Measurements from ENCODE around the gene ORC4.

The ORC4 gene

DNA sequence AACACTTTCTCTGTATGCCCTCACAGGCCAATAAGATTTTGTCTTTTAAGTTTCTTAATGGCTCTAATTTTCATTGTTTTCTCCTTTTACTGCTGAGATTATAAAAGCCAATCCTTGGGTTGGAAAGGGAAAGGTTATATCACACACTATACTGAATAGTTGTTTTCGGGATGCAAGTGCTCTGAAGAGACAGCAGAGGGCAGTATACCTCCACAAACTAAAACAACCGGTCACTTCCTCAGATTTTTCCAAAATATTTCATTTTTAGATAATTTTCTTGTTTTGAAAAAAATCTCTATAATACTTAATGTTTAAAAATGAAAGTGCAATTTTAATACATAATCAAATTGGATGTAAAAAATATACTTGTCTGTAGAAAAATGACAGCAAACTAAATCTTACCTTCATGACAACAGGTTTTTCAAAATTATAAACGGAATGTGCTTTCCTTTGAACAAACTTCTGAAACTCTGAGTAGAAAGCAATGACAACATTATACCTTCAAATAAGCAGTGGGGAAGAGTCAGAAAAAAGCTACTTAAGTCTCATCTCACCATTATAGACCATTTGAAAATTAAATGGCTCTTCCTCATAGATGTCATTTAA lies 82.7 kb downstream of the ORC4 start:
- in situ Hi-C loops (cut with MboI; ENCODE audit: low sequenced_read_pairs), result loop anchor here (25.0 kb wide), 1 partner anchor 1049 kb away; no protein-coding TSS in a partner anchor

DNA sequence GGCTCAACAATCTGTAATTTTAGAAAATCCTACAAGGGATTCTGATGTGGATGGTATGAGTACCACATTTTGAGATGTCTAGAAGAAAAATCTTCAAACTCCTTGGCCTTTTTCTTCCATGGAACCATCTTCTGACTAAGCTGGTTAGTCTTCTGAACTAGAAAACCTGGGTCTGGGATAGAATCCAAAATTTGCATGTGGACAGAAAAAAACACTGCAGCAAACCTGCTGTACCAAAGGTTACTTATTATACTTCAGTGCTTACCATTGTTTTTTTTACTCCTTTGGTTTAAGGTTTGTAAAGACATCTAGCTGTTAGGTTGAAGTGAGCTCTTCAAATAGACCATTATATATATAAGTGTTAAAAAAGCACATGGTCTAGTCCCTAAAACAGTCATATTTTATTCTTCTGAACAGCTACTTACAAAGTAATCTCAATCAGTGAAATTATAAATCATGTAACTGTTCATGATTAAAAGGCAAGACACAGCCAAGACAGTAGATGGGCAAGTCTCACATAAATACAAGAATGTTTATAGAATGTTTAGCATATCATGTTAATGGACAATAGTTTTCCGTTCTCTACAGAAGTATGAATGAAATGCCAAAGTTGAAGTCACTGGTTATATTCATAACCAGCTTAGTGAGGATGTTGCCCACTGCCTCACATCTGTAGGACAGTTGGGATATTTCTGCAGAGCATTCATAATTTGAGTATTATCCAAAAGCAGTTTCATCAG lies 85.5 kb downstream of the ORC4 start:
- in situ Hi-C loops (cut with MboI; ENCODE audit: low sequenced_read_pairs), result loop anchor here (25.0 kb wide), 1 partner anchor 1052 kb away; no protein-coding TSS in a partner anchor

GRCh38 chr2:147933931-147934330 lies 86.6 kb downstream of the ORC4 start:
- in situ Hi-C loops (cut with MboI; ENCODE audit: low sequenced_read_pairs), result loop anchor here (25.0 kb wide), 1 partner anchor 1053 kb away; no protein-coding TSS in a partner anchor

GRCh38 chr2:147927053-147927588 lies 93.4 kb downstream of the ORC4 start:
- in situ Hi-C loops (cut with MboI; ENCODE audit: low sequenced_read_pairs), result loop anchor here (25.0 kb wide), 1 partner anchor 1060 kb away; no protein-coding TSS in a partner anchor

DNA sequence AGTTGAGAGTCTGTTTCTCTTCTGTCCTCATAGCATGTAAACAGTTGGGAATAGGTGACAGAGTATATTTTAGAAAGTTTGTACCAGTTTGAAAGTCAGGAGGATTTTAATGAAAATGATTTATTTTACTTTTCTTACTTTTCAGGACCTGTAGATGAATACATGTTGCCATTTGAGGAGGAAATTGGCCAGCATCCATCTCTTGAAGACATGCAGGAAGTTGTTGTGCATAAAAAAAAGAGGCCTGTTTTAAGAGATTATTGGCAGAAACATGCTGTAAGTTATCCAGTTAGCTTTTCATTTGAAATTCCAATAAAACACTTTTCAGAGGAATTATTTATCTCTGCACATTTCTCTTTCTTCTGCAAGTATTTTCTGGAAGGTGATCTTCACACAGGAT lies 94.7 kb downstream of the ORC4 start:
- in situ Hi-C loops (cut with MboI; ENCODE audit: low sequenced_read_pairs), result loop anchor here (25.0 kb wide), 1 partner anchor 1061 kb away; no protein-coding TSS in a partner anchor

DNA sequence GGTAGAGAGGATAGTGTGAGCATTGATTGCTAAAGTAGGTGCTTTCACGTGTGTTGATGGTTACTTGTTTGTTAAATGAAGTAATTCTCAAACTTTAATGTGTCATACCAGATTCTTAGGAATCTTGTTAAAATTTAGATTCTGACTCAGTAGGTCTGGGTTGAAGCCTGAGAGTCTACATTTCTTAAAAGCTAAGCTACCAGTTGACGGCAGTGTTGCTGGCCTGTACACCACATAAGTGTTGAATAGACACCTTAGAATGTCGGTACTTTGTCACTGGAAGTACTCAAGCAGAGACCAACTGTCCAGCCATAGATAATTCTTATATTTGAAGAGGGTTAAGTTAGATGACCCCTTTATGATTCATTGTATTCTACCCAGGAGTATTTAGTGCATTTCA lies 95.9 kb downstream of the ORC4 start:
- in situ Hi-C loops (cut with MboI; ENCODE audit: low sequenced_read_pairs), result loop anchor here (25.0 kb wide), 3 partner anchors 862 to 1187 kb away; no protein-coding TSS in a partner anchor

DNA sequence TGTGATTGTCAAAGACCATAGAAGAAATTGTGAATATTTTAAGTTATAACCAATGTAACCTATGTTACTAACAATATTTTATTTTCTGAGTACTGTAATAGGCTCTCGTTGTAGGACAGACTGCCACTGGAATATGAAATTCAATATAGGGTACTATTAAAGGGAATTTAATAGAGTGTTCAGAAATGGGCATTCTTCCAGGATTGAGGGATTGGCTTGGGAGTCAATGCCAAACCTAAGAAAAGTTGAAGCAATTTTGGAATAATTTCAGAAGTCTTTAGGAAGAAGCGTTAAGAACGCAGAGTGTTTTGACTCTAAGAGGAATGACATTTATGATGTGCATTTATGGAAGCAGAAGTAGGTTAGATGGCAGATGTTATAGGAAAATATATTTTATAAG lies 96.7 kb downstream of the ORC4 start:
- in situ Hi-C loops (cut with MboI; ENCODE audit: low sequenced_read_pairs), result loop anchor here (25.0 kb wide), 2 partner anchors 862 to 1187 kb away; no protein-coding TSS in a partner anchor

GRCh38 chr2:147917161-147917560 lies 103.4 kb downstream of the ORC4 start:
- in situ Hi-C loops (cut with MboI; ENCODE audit: low sequenced_read_pairs), result loop anchor here (25.0 kb wide), 2 partner anchors 855 to 1180 kb away; no protein-coding TSS in a partner anchor

DNA sequence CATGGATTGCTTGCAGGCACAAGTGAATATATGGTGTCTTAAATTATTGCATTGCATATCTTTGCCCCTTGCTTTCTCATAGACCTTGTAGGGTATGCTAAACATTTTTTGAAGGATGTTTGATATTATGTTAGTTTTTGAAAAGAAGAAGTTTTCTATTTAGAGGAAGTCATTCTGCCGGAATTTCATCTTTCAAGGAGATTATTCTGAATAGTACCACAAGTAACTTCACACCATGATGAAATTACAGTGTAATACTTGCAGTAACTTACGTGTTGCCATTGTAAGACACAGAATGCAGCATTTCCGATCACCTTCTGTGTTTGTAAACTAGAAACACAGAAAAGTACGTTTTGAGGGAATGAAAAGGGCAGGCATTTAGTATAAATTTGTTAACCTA lies 103.8 kb downstream of the ORC4 start:
- in situ Hi-C loops (cut with MboI; ENCODE audit: low sequenced_read_pairs), result loop anchor here (25.0 kb wide), 2 partner anchors 854 to 1179 kb away; no protein-coding TSS in a partner anchor

- in situ Hi-C loops (cut with MboI; ENCODE audit: low sequenced_read_pairs), result loop anchor here (25.0 kb wide), 2 partner anchors 854 to 1179 kb away; no protein-coding TSS in a partner anchor
Measured at GRCh38 chr2:147916067-147916466, 104.5 kb downstream of the ORC4 start.

- in situ Hi-C loops (cut with MboI; ENCODE audit: low sequenced_read_pairs), result loop anchor here (25.0 kb wide), 2 partner anchors 852 to 1177 kb away; no protein-coding TSS in a partner anchor
Measured at GRCh38 chr2:147913701-147914480, 106.6 kb downstream of the ORC4 start.

GRCh38 chr2:147910990-147911473 lies 109.5 kb downstream of the ORC4 start:
- in situ Hi-C loops (cut with MboI; ENCODE audit: low sequenced_read_pairs), result loop anchor here (25.0 kb wide), 2 partner anchors 849 to 1174 kb away; no protein-coding TSS in a partner anchor

GRCh38 chr2:147909178-147909577 lies 111.4 kb downstream of the ORC4 start:
- in situ Hi-C loops (cut with MboI; ENCODE audit: low sequenced_read_pairs), result loop anchor here (25.0 kb wide), 2 partner anchors 847 to 1172 kb away; no protein-coding TSS in a partner anchor

GRCh38 chr2:147904051-147904450 lies 116.5 kb downstream of the ORC4 start:
- in situ Hi-C loops (cut with MboI; ENCODE audit: low sequenced_read_pairs), result loop anchor here (25.0 kb wide), 2 partner anchors 842 to 1167 kb away; no protein-coding TSS in a partner anchor

DNA sequence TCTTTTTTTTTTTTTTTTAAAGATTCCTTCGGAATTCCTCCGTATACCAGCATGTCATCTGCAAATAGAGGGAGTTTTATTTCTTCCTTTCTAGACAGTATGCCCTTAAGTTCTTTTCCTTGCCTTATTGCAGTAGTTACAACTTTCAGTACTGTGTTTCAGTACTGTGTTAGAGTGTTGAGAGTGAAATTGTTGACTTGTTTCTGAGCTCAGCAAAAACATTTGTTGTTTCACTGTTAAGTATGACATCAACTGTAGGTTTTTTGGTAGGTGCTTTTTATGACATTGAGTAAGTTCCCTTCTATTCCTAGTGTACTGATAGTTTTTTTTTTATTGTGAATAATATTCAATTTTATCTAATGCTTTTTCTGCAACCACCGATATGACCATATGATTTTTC lies 131.9 kb downstream of the ORC4 start:
- in situ Hi-C loops (cut with MboI; ENCODE audit: low sequenced_read_pairs), result no loop called here

DNA sequence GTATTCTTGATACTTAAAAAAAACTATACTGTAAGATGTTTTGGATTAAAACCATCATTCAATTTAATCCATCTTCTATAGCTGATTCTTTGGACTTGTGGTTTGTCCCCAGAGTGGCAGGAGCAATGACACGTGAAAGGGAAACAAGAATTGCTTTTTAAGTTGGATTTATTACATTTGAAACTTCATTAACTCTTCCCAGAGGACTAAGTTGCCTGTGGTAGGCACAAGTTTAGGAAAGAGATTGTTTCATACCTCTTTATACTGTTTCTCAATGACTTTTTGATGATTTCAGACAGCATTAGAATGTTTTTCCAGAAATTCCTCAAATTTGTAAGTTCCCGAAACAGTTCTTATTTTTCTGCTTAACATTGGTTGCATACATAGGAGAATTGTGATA lies 134.4 kb downstream of the ORC4 start:
- in situ Hi-C loops (cut with MboI; ENCODE audit: low sequenced_read_pairs), result no loop called here

DNA sequence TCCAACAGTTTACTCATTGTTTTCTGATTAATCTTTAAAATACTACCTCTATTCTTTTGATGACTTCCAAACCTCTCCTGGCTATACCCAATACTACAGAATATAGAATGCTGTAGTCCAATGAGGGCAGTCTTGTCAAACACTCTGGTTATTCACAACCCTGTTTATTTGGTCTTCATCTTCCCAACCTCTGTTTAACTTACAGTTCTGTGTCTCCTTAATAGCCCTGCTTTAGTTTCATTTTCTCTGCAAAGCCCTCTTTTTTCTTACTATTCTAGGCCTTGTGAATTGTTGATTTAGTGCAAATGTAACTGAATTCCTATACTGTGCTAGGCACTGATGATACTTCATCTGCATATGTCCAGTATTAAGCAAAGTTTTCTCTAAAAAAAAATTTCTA lies 135.7 kb downstream of the ORC4 start:
- in situ Hi-C loops (cut with MboI; ENCODE audit: low sequenced_read_pairs), result no loop called here

DNA sequence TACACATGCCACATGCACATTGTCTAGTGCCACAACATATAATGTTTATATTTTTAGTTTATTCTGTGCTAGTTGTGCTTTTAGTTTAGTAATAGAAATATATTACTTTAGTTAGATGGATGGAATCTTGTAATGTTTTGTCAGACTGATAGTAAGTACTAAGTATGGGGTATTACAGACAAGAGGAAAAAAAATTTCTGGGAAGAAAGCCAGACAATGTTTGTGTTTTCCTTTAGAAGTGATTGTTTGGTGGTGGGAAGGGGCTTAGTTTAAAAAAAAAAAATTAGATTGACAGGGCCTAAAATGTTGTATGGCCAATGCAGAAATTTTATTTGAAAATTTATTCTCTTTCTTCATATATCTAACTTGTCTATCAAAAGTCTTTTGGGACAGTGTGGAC lies 137.9 kb downstream of the ORC4 start:
- in situ Hi-C loops (cut with MboI; ENCODE audit: low sequenced_read_pairs), result no loop called here
